ENCODE measurements around the gene USP40. TPM values are rescaled to one million over a fixed set of nuclear protein-coding genes. Genes with fewer than 3 reads are reported as not detected.

USP40 gene
- total and polyA plus RNA-seq, 2 of the 8 experiments (the other 6 are each of a cell fraction or from before 2014, with no cell fraction given): 12.0 to 15.7 TPM

DNA sequence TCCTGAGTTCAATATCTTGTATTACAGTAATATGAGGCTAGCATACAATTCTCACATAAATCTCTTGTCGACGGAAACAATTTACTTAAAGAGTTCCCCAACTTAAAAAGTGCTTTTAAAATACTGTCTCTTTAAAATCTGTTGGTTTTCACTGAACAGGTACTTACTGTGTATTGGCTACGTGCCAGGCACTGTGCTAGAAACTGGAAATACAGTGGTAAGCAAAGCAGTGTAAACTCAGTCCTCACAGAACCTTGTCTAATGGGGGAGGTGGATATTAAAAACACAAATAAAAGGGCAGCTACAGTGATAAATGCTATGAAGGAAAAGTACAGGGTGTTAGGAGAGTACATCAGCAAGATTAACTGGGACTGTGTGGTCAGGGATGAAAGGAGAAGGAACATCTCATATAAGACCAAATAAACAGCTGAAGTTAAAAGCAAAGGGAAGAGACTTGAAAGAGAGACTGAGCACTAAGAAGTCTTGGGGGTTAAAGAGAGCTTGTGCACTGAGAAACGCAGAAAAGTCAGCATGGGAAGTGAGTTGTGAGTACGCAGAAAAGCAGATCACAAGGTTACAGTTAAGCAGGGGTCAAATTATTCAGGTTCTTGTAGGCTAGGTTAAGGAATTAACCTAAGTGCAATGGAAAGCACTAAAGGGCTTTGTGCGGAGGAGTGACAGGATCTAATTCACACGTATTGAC, 52.5 kb downstream of the USP40 start:
- Histone ChIP-seq H4K5ac (ENCODE audit: insufficient read length, low read depth, low read length) (no peak overlapping the region), H2BK12ac (ENCODE audit: low read depth, low read length) (no peak overlapping the region), H2BK15ac (ENCODE audit: low read length) (no peak overlapping the region), H3K18ac (ENCODE audit: extremely low read depth, low read length) (no peak overlapping the region), H3K9ac (replicated peaks in 1 of 4; ENCODE audit: extremely low read depth in 1 of 4, low read depth in 3 of 4, low read length in 3 of 4) (no peak overlapping the region), H2BK20ac (ENCODE audit: low read length) (no peak overlapping the region), H3K4me1 (replicated peaks in 1 of 4; ENCODE audit: control insufficient read depth in 3 of 4, insufficient read depth in 4 of 4, low read length in 3 of 4) (no peaks in the 10 kb centered on the region), H3K4ac (replicated peaks; ENCODE audit: insufficient read length, low read depth, low read length) (no peak overlapping the region), H3K79me2 (ENCODE audit: control insufficient read depth in 1 of 2, insufficient read depth in 2 of 2, low read length in 2 of 2) (no peaks in the 10 kb centered on the region), H3K4me2 (ENCODE audit: insufficient read depth in 1 of 2, low read depth in 2 of 2, low read length in 2 of 2) (no peak overlapping the region), H3K27ac (ENCODE audit: low read depth, low read length) (no peak overlapping the region), H3K9me3 (ENCODE audit: insufficient read depth in 2 of 2, low read depth in 1 of 2, low read length in 1 of 2) (no peaks in the 10 kb centered on the region), H4K20me1 (replicated peaks in 1 of 2; ENCODE audit: control insufficient read depth in 1 of 2, insufficient read depth in 2 of 2, low read length in 2 of 2) (no peaks in the 10 kb centered on the region), H3K4me3 (ENCODE audit: extremely low read depth in 1 of 4, insufficient read depth in 2 of 4, low read depth in 3 of 4, low read length in 4 of 4) (no peak overlapping the region), H3K79me1 (ENCODE audit: low read depth, low read length) (no peaks in the 10 kb centered on the region), H2AFZ (ENCODE audit: low read length) (no peak overlapping the region), H3K27me3 (replicated peaks in 1 of 4; ENCODE audit: control insufficient read depth in 3 of 4, extremely low read depth in 1 of 4, insufficient read depth in 3 of 4, low read length in 3 of 4) (no peaks in the 10 kb centered on the region), H3K36me3 (ENCODE audit: control insufficient read depth in 2 of 4, insufficient read depth in 4 of 4, low read length in 3 of 4) (no peaks in the 10 kb centered on the region), H3K23ac (ENCODE audit: insufficient read length) (no peak overlapping the region), H3K23me2 (ENCODE audit: low read depth, low read length) (no peaks in the 10 kb centered on the region), H4K8ac (ENCODE audit: extremely low read depth, insufficient read depth, low read length) (no peak overlapping the region), H3K14ac (ENCODE audit: insufficient read length) (no peak overlapping the region), H2AK5ac (ENCODE audit: low read depth, low read length) (no peak overlapping the region), H2BK120ac (replicated peaks; ENCODE audit: low read depth, low read length) (no peak overlapping the region), H2BK5ac (ENCODE audit: low read depth, low read length) (no peak overlapping the region), H4K91ac (replicated peaks; ENCODE audit: insufficient read length, low read length) (no peak overlapping the region), H3K56ac (replicated peaks; ENCODE audit: insufficient read length, low read depth, low read length) (no peak overlapping the region)
- TF ChIP-seq JUN (IDR thresholded peaks at IDR 0.05; ENCODE audit: low read depth, low read length): no peak
- TF ChIP-seq RBBP5 (IDR thresholded peaks at IDR 0.05; ENCODE audit: borderline replicate concordance, low read depth, low read length): no peak
- TF ChIP-seq POLR2AphosphoS5 (IDR thresholded peaks at IDR 0.05; ENCODE audit: low read depth, low read length): no peak
- TF ChIP-seq SIRT6 (IDR thresholded peaks at IDR 0.05; ENCODE audit: low read length): no peak
- TF ChIP-seq EGR1 (IDR thresholded peaks at IDR 0.05; ENCODE audit: borderline replicate concordance, low read depth, low read length): no peak
- TF ChIP-seq BRCA1 (IDR thresholded peaks at IDR 0.05; ENCODE audit: low read depth, low read length): no peak
- no peak for TF ChIP-seq CREB1 (IDR thresholded peaks at IDR 0.05)
- TF ChIP-seq TAF7 (optimal IDR thresholded peaks at IDR 0.05; ENCODE audit: borderline replicate concordance, low read depth, low read length): no peak
- TF ChIP-seq ZNF274 (IDR thresholded peaks at IDR 0.05; ENCODE audit: borderline replicate concordance, extremely low read depth, low read length): no peak
- no peak for TF ChIP-seq EZH2 (IDR thresholded peaks at IDR 0.05; ENCODE audit: low read depth, low read length, severe bottlenecking)
- POLR2A ChIA-PET (ENCODE audit: partially characterized antibody): no interaction called here
- 90% methylated on average over 7 of the region's 7 CpGs; no CpG with 5 or more reads in 1 of the 2 experiments for WGBS, 2 experiments (ENCODE audit: extremely low coverage in 1 of 2, insufficient coverage in 1 of 2, insufficient read length in 1 of 2, insufficient replicate concordance in 2 of 2, low coverage in 1 of 2, low lambda C conversion rate in 2 of 2, missing lambda C conversion rate in 1 of 2)
- DNase-seq (ENCODE audit: low read depth in 1 of 2, low spot score in 2 of 2) (no peak), FAIRE-seq (no peak)
- CTCF ChIA-PET (ENCODE audit: partially characterized antibody): interaction anchor here (1.2 kb wide), 1 partner anchor 9 kb away, joined by 3 read pairs; no protein-coding TSS in a partner anchor
